ENCODE data around the gene GALNS. TPM values are rescaled to one million over a fixed set of nuclear protein-coding genes. Genes with fewer than 3 reads are reported as not detected.
A peak's percentile ranks its signal among the peaks of the same experiment; 100 is the strongest.
"Not testable (repeated sequence)": the region's sequence is repeated elsewhere in the genome, so short reads cannot be mapped to it uniquely, and the experiment has no call there.

Gene GALNS
- polyA plus RNA-seq, 6 donors from 2014 or later, result 6.1 to 21.4 (median 9.5) TPM

DNA sequence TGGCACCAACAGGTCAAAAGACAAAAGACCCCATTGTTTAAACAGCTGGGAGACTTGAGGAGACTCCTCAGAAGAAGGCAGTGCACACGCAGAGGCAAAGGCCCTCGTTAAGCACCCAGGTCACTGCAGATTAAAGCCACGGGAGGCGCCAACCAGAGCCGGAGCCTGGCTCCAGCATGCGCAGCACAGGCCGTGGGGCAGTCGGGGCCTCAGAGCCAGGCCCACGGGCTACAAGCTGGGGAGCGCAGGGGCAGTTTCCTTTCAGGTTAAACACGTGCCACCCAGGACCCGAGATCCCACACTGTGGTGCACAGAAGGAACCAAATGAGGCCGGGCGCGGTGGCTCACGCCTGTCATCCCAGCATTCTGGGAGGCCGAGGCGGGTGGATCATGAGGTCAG, 80.9 kb downstream of the GALNS start:
- DNase-seq (no peak), ATAC-seq (ENCODE audit: low read depth in 2 of 2) (no peak)
- Mint-ChIP-seq H3K9me3 (no peaks in the 10 kb centered on the region), H3K4me1 (peaks cover 21 to 33% (median 29%) of the 10 kb centered on the region in 3 donors), H3K27me3 (peaks cover 0 to 4% (median 0%) of the 10 kb centered on the region in 3 donors), H3K36me3 (no peaks in the 10 kb centered on the region), H3K27ac (peak overlapping the region in 1 of 6 donors; percentile 35), H3K4me3 (no peak overlapping the region)

DNA sequence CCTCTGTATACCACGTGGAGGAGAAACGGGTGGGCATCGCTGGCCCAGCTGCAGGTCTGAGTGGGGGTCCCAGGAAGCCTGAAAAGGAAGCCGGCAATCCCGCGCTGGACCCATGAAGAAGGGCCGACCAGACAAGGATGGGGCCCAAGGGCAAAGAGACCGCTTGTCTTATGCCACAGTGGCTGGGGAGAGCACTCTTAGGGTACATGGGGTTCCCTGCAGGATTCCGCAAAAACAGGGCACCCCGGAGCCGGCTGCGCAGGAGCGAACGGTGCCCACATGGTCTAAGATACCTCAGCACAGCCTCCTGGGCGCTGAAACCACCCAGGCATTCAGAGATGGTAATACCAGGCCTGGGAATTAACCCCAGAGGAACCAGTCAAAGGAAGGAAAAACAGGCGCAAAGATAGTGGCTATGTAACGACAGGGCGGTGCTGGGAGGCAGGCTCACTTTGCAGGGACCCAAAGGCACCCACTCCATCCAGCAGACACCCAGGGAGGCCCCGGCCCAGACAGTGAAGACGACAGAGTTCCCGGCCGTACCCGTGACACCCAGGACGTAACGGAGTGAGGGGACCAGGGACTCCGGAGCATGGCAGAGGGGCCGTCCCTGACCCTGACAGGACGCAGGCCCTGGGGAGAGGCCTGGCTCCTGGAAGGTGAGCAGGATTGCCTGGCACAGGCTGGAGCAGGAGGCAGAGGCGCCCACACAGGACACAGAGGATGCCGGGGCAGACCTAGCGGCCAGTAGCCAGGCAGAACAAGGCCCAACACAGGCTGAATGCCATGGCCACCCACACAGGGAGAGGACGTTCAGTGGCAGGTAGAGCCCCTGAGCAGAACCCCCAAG, 82.0 kb downstream of the GALNS start:
- H3K36me3 Mint-ChIP-seq, result no peaks in the 10 kb centered on the region
- no peak overlapping the region for H3K4me3 Mint-ChIP-seq
- no peak for ATAC-seq (ENCODE audit: low read depth in 2 of 2)
- peaks cover 25 to 33% (median 25%) of the 10 kb centered on the region in 3 donors for H3K4me1 Mint-ChIP-seq
- no peak for DNase-seq
- no peak overlapping the region for H3K27ac Mint-ChIP-seq
- H3K27me3 Mint-ChIP-seq, result peaks cover 0 to 4% (median 0%) of the 10 kb centered on the region in 3 donors
- H3K9me3 Mint-ChIP-seq, result no peaks in the 10 kb centered on the region

DNA sequence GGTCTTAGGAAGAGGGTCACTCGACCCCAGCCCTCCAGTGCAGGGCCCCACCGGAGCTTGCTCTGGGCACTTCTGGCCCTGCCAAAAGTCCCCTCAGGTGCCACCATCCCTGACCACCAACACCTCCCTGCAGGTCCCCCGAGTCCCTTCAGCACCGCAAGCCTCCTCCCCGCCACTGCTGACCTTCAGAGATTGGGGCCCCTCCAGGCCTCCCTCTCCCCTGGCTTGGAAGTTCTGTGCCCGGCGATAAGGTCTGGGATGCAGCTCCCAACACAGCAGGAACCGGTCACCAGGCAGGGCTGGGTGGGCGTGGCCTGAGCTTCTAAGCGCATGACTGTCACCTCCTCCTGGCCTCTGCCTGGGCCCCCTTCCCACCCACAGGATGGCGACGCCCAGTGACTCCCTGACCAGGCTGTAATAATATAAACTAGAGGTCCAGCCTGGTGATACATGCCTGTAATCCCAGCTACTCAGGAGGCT, 82.9 kb downstream of the GALNS start:
- no peak overlapping the region for H3K4me3 Mint-ChIP-seq
- DNase-seq (no peak), ATAC-seq (ENCODE audit: low read depth in 2 of 2) (no peak)
- peaks cover 0 to 4% (median 0%) of the 10 kb centered on the region in 3 donors for H3K27me3 Mint-ChIP-seq
- H3K4me1 Mint-ChIP-seq, result peaks cover 31 to 36% (median 34%) of the 10 kb centered on the region in 3 donors
- H3K36me3 Mint-ChIP-seq, result no peaks in the 10 kb centered on the region
- peak overlapping the region in 2 of 6 donors; percentile 20 to 54 for H3K27ac Mint-ChIP-seq
- no peaks in the 10 kb centered on the region for H3K9me3 Mint-ChIP-seq

DNA sequence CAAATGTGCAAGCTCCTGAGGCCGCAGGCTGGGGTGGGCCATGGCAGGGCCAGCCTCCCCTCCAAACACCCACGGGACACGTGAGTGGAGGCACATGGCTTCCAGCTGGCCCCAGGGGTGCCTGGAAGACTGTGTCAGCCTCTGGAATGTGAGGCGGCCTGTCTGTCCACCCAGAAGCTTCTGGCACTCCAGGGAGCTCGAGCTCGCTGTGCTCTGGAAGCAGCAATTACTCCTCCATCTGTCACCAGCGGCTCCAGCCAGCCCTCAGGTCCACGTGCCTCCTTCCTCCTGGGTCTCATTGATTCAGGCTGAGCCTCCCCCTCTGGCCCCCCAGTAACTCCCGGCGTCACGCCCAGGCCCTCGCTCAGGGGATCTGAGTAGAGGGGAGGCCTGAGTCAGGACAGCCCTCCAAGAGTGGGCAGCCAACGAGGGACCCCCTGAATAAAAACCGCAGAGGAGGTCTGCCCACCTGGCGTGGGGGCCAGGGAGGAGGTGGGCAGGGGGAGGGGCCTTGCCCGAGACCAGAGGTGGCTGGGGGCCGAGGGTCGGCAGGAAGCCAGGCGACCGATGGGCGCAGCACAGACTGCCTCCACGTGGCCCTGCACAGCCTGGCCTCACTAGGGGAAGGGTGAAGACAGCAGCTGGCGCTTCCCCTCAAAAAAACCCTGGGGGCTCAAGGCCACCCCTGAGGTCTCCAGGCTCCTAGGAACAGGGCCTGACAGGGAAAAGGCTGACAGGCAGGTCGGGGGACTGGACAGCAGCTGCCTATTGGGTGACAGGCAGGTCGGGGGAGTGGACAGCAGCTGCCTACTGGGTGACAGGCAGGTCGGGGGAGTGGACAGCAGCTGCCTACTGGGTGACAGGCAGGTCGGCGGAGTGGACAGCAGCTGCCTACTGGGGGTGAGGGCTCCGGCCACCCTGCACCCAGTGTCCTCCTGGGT, 83.6 kb downstream of the GALNS start:
- Mint-ChIP-seq H3K27me3 (peaks cover 0 to 4% (median 0%) of the 10 kb centered on the region in 3 donors), H3K27ac (peak overlapping the region in 1 of 6 donors; percentile 70), H3K9me3 (no peaks in the 10 kb centered on the region), H3K4me3 (peak overlapping the region in 1 of 8 donors; percentile 25), H3K36me3 (no peaks in the 10 kb centered on the region), H3K4me1 (peaks cover 28 to 34% (median 30%) of the 10 kb centered on the region in 3 donors)
- DNase-seq, result no peak
- no peak for ATAC-seq (ENCODE audit: low read depth in 2 of 2)

DNA sequence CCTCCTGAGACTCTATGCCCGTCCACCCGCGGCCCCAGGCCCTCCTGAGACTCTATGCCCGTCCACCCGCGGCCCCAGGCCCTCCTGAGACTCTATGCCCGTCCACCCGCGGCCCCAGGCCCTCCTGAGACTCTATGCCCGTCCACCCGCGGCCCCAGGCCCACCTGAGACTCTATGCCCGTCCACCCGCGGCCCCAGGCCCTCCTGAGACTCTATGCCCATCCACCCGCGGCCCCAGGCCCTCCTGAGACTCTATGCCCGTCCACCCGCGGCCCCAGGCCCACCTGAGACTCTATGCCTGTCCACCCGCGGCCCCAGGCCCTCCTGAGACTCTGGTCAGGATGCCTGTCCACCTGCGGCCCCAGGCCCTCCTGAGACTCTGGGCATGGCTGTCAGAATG, 85.0 kb downstream of the GALNS start:
- not testable (repeated sequence) for H3K36me3 Mint-ChIP-seq; H3K4me3 Mint-ChIP-seq; ATAC-seq (ENCODE audit: low read depth in 2 of 2); H3K27me3 Mint-ChIP-seq; H3K9me3 Mint-ChIP-seq; DNase-seq
- H3K27ac Mint-ChIP-seq, result peak overlapping the region in 2 of 6 donors; percentile 63 to 72
- H3K4me1 Mint-ChIP-seq, result peaks cover 30 to 39% (median 34%) of the 10 kb centered on the region in 3 donors

DNA sequence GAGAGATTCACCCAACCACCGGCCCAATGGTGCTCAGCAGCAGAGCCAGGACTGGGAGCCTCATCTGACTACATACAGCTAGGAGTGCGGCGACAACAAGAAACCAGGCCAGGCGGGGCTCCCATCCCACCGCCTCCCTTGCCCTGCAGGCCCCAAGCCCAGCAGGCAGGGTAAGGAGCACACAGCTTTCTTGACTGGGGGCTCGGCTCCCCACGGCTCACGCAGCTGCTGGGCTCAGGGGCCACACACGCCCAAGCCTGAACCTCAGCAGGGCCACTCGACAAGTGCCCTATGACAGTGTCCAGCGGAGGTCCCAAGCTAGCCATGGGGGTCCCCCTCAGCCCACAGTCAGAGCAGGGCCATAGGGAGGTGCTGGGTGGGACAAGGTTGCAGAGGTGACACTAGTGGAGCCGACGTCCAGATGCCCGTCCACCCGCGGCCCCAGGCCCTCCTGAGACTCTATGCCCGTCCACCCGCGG, 85.4 kb downstream of the GALNS start:
- DNase-seq, result no peak
- no peak for ATAC-seq (ENCODE audit: low read depth in 2 of 2)
- H3K4me1 Mint-ChIP-seq, result peaks cover 32 to 40% (median 38%) of the 10 kb centered on the region in 3 donors
- H3K27me3 Mint-ChIP-seq, result peaks cover 0 to 4% (median 0%) of the 10 kb centered on the region in 3 donors
- peak overlapping the region in 4 of 6 donors; percentile 53 to 92 (median 79) for H3K27ac Mint-ChIP-seq
- H3K9me3 Mint-ChIP-seq, result no peaks in the 10 kb centered on the region
- H3K4me3 Mint-ChIP-seq, result peak overlapping the region in 7 of 8 donors; percentile 47 to 83 (median 69)
- no peaks in the 10 kb centered on the region for H3K36me3 Mint-ChIP-seq

DNA sequence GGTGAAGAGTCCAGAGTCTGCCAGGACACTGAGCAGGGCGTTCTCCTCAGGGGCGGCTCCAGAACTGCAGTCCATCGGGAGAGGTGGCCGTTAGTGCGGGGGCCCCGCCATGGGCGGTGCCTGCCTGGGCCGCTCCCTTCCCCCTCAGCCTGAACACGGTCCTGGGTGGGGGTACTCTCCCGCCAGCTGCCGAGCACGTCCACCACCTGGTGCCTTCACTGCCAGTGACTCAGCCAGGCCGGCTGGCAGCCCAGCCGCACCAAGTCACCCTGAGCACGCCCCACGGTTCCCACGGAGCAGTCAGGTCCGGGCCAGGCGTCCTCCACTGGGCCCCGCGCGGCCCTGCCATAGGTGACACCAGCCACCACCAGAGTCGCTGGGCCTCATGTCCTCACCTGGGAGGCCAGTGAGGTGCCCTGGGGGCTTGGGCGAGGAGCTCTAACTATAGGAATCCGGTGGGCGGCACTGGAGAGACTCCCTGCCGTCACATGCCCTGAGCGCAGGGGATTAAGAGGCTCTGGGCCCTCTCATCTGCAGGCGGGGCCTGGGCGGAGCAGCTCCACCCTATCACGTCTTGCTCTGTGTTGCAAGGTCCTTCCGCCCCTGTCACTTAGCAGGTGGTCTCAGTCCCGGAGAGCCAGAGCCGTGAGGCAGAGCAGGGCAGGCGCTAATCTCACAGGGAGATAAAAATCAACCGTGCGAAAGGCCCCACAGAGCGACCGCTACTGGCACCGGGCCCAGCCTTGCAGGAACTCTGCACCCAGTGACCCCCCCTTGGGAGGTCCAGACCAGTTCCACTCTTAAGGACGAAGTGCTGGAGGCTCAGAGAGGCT, 86.1 kb downstream of the GALNS start:
- H3K4me1 Mint-ChIP-seq, result peaks cover 38 to 42% (median 42%) of the 10 kb centered on the region in 3 donors
- peak overlapping the region; percentile 30 to 83 (median 66) for H3K4me3 Mint-ChIP-seq
- H3K36me3 Mint-ChIP-seq, result no peaks in the 10 kb centered on the region
- H3K27me3 Mint-ChIP-seq, result peaks cover 0 to 4% (median 0%) of the 10 kb centered on the region in 3 donors
- H3K27ac Mint-ChIP-seq, result peak overlapping the region in 5 of 6 donors; percentile 27 to 92 (median 76)
- DNase-seq (peak; percentile 54), ATAC-seq (ENCODE audit: low read depth in 2 of 2) (peak; percentile 64 to 75)
- H3K9me3 Mint-ChIP-seq, result no peaks in the 10 kb centered on the region

DNA sequence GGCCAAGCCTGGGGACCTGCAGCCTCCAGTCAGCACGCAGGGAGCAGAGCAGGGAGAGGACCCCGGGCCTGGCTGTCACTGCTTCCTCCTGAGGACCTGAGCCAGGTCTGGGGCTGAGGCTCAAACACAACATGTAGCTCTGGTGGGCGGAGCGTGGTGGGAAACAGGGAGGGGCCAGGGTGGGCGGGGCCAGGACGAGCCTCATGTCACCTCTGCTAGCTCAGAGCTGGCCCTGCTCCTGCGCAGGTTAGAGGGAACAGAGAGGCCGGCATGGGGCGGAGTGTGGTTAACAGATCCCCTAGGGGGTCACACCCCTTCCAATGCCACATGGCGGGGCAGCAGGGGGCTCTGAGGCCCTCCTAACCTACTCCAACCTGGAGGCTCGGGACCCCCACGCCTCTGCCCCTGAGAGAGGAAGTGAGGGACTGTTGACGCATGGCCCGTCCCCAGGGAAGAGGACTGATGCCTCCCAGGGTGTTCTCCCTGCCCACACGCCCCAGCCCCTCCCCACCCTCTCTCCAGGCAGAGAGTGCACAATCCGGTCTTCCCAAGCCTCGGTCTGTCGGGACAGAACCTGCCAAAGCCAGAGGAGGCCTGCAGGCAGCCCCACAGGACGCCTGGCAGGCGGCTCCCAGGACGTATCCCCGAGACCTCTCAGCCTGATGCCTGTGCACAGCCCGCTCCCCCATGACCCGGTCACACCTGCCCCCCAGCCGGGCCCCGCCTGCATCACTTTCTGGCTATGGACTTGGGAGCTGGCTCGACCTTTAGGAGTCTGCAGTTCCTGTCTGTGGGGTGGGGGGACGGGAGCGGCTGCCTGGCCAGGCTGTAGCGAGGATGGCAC, 86.9 kb downstream of the GALNS start:
- ATAC-seq (ENCODE audit: low read depth in 2 of 2), result peak; percentile 63 to 67

DNA sequence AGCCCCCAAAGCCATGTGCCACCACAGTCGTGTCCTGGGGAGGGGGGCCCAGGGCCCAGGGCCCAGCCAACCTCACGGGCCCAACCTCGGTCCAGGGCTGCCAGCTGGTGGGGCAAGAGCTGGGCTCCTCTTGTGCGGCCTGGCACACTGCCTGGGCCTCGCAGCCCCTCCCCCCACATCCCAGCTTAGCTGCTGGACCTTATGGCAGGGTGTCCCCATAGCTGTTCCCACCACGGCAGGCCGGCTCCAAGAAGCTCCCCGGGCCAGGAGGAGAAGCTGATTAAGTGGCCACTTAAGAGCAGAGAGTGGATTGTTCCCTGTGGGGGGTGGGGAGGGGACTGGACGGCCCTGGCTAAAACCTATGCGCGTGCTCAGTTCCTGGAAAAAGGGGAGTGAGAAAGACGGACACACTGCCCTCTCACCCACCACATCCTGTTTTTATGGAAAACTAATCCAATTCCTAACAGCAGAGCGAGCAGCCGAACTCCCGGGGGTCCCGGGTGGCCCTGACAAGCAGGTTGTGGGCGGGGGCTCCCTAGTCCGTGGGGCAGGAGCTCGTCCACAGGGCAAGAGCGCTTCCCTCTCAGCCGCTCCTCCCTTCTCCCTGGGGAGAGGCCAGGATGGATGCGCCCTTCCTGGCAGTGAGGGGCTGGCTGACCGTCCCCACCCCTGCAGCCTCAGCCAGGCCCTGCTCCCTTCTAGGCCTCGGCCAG, 88.5 kb downstream of the GALNS start:
- Mint-ChIP-seq H3K4me3 (peak overlapping the region in 2 of 8 donors; percentile 2 to 52), H3K36me3 (no peaks in the 10 kb centered on the region), H3K4me1 (peaks cover 43 to 50% (median 46%) of the 10 kb centered on the region in 3 donors), H3K9me3 (no peaks in the 10 kb centered on the region), H3K27ac (no peak overlapping the region), H3K27me3 (peaks cover 0 to 4% (median 0%) of the 10 kb centered on the region in 3 donors)
- ATAC-seq (ENCODE audit: low read depth in 2 of 2), result no peak
- no peak for DNase-seq

More for the DNA sequence above, 86.9 kb downstream of the GALNS start:
- Mint-ChIP-seq H3K4me1 (peaks cover 42% of the 10 kb centered on the region in 3 donors), H3K27me3 (peaks cover 0 to 4% (median 0%) of the 10 kb centered on the region in 3 donors), H3K9me3 (no peaks in the 10 kb centered on the region), H3K4me3 (peak overlapping the region; percentile 9 to 74 (median 49)), H3K27ac (peak overlapping the region in 4 of 6 donors; percentile 14 to 59 (median 36)), H3K36me3 (no peaks in the 10 kb centered on the region)
- no peak for DNase-seq

DNA sequence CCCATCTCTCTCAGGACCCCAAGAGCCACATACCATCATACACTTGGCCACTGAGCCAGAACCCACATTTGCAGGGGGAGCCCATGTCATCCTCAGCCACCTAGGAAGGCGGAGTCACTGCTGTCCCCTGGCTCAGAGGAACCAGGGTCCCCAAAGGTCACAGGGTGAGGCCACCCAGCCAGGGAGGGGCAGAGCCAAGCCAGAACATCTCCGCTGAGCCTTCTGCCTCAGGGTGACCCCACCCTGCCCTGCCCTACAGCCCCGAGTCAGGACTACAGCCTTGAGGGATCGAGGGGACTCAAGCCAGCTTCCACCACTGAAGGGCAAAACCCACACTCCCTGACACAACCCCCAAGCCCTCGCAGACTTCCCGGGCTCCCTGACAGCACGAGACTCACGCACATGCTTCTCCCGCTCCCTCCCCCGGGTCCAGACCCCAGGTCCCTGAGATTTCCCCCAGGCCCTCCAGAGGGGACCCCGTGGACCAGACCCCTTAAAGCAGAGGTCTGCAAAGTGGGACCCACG, 89.1 kb downstream of the GALNS start:
- H3K27me3 Mint-ChIP-seq, result no peaks in the 10 kb centered on the region
- H3K4me3 Mint-ChIP-seq, result peak overlapping the region in 5 of 8 donors; percentile 11 to 64 (median 52)
- H3K9me3 Mint-ChIP-seq, result no peaks in the 10 kb centered on the region
- no peak for ATAC-seq (ENCODE audit: low read depth in 2 of 2)
- peak overlapping the region in 3 of 6 donors; percentile 70 to 91 (median 84) for H3K27ac Mint-ChIP-seq
- no peaks in the 10 kb centered on the region for H3K36me3 Mint-ChIP-seq
- peaks cover 44 to 52% (median 45%) of the 10 kb centered on the region in 3 donors for H3K4me1 Mint-ChIP-seq
- DNase-seq, result no peak

DNA sequence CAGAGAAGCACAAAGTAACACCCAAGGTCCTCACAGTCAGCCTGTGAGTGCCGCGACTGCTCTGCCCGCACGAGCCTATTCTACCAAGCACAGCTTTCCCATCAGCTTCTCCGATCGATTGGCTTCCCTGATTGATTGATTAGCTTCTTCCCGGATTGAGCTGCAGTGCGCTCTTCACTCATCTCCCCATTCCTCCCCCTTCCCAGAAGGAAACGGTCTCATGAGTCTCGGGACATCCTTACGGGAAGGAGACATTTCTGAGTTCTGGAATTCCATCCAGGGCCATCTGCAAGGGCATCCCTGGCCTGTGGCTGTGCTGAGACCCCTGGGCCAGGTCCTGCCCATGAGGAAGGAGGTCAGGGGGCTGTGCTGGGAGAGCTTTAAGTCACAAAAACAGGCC, 89.8 kb downstream of the GALNS start:
- no peaks in the 10 kb centered on the region for H3K36me3 Mint-ChIP-seq
- H3K4me1 Mint-ChIP-seq, result peaks cover 44 to 52% (median 45%) of the 10 kb centered on the region in 3 donors
- DNase-seq (no peak), ATAC-seq (ENCODE audit: low read depth in 2 of 2) (no peak)
- H3K4me3 Mint-ChIP-seq, result peak overlapping the region in 5 of 8 donors; percentile 31 to 64 (median 52)
- H3K27me3 Mint-ChIP-seq, result no peaks in the 10 kb centered on the region
- peak overlapping the region; percentile 44 to 84 (median 74) for H3K27ac Mint-ChIP-seq
- no peaks in the 10 kb centered on the region for H3K9me3 Mint-ChIP-seq

All from naive B cell (primary cell).